Smooth muscle cell (in vitro differentiated cells): ENCODE measurements around the gene PIEZO2. TPM values are rescaled to one million over a fixed set of nuclear protein-coding genes. Genes with fewer than 3 reads are reported as not detected.

ENCODE experiments used
- DNase-seq: peaks from one replicate; lab custom pipeline; 2025; ENCODE audit not compliant: unreplicated experiment; lab: John Stamatoyannopoulos, UW
- H2AFZ ChIP-seq: fragments of 200-600 bp; sonication (generic); 2 replicates; pipeline ENCODE4 v1.6.0; 2016; ENCODE audit warnings: antibody characterized with exemption, low read depth, mild to moderate bottlenecking
- H3F3A ChIP-seq: fragments of 200-600 bp; sonication (generic); 2 replicates; pipeline ENCODE4 v1.6.0; 2017; ENCODE audit warnings: antibody characterized with exemption, low read depth
- H3K27ac ChIP-seq: fragments of 200-600 bp; sonication (generic); 2 replicates; pipeline ENCODE4 v1.5.1; 2016; ENCODE audit warnings: low read depth, mild to moderate bottlenecking
- H3K27me3 ChIP-seq: fragments of 200-600 bp; sonication (generic); 2 replicates; pipeline ENCODE4 v1.6.1; 2016; ENCODE audit warnings: low read depth, mild to moderate bottlenecking
- H3K36me3 ChIP-seq: fragments of 200-600 bp; sonication (generic); 2 replicates; pipeline ENCODE4 v1.5.1; 2016; ENCODE audit warnings: low read depth
- H3K4me1 ChIP-seq: fragments of 200-600 bp; sonication (generic); 2 replicates; pipeline ENCODE4 v1.5.1; 2016; ENCODE audit warnings: low read depth
- H3K4me2 ChIP-seq: fragments of 200-600 bp; sonication (generic); 2 replicates; pipeline ENCODE4 v1.6.0; 2016; ENCODE audit warnings: mild to moderate bottlenecking
- H3K4me3 ChIP-seq: fragments of 200-600 bp; sonication (generic); 2 replicates; pipeline ENCODE4 v1.5.1; 2016; ENCODE audit warnings: mild to moderate bottlenecking
- H3K79me2 ChIP-seq: fragments of 200-600 bp; sonication (generic); 2 replicates; pipeline ENCODE4 v1.6.0; 2016; ENCODE audit warnings: low read depth, mild to moderate bottlenecking
- H3K9ac ChIP-seq: fragments of 200-600 bp; sonication (generic); 2 replicates; pipeline ENCODE4 v1.6.0; 2016; ENCODE audit warnings: low read depth
- H3K9me3 ChIP-seq: fragments of 200-600 bp; sonication (generic); replicated peaks from 2 replicates; pipeline ENCODE4 v1.5.1; 2016; ENCODE audit warnings: low read depth
- H4K20me1 ChIP-seq: fragments of 200-600 bp; sonication (generic); 2 replicates; pipeline ENCODE4 v1.6.0; 2016; ENCODE audit warnings: low read depth
- WGBS: methylation state at CpG from one replicate; pipeline ENCODE4 v1.1.7; 2016; ENCODE audit warnings: low lambda C conversion rate; 5-methylcytosine and 5-hydroxymethylcytosine counted together
- polyA plus RNA-seq: library from polyadenylated mRNA; unstranded; fragments of >200 nt; fragmentation: Nextera tagmentation; extraction: Ambion mirVana; gene quantifications from 2 replicates; pipeline ENCODE4 v1.2.1, GENCODE V29; 2016
- total RNA-seq: library from RNA; depleted of rRNA; stranded (reverse); fragments of >200 nt; gene quantifications from 2 replicates; pipeline ENCODE4 v1.2.3, GENCODE V29; 2014
- TF ChIP-seq, protein P1 (sequence below): fragments of 200-600 bp; sonication (generic); IDR thresholded peaks from 2 replicates; pipeline ENCODE4 v1.5.1; 2017; ENCODE audit warnings: borderline replicate concordance, mild to moderate bottlenecking, antibody characterized with exemption; ENCODE audit not compliant: insufficient read depth, poor library complexity, severe bottlenecking

Gene PIEZO2
- total and polyA plus RNA-seq, 2 experiments from 2014 or later = 1.3 to 4.7 TPM

DNA sequence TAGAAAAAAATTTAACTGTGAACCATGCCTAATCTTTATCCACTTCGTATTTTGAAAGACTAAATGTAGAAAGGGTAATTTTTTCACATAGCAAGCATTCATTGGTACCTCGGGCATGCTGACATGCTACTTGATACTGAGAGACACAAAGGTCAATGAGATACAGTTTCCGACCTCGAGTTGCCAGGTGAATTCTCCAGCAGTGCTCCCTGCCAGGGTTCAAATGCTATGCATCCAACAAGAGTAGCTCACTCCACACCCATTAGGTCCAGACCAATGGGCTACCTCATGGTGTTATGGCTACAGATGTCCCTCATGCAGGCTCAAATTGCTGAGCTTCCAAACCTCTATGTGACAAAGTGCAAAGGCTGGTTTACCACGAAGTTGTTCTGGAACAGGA is 305.8 kb downstream of the PIEZO2 start:
- TF ChIP-seq, protein P1, sequence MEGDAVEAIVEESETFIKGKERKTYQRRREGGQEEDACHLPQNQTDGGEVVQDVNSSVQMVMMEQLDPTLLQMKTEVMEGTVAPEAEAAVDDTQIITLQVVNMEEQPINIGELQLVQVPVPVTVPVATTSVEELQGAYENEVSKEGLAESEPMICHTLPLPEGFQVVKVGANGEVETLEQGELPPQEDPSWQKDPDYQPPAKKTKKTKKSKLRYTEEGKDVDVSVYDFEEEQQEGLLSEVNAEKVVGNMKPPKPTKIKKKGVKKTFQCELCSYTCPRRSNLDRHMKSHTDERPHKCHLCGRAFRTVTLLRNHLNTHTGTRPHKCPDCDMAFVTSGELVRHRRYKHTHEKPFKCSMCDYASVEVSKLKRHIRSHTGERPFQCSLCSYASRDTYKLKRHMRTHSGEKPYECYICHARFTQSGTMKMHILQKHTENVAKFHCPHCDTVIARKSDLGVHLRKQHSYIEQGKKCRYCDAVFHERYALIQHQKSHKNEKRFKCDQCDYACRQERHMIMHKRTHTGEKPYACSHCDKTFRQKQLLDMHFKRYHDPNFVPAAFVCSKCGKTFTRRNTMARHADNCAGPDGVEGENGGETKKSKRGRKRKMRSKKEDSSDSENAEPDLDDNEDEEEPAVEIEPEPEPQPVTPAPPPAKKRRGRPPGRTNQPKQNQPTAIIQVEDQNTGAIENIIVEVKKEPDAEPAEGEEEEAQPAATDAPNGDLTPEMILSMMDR = no peak
- H3K4me3 ChIP-seq = no peak overlapping the region
- 91% methylated on average over 5 of the region's 5 CpGs for WGBS
- no peaks in the 10 kb centered on the region for H3K4me1 ChIP-seq
- H4K20me1 ChIP-seq = no peaks in the 10 kb centered on the region
- H3K9me3 ChIP-seq = no peaks in the 10 kb centered on the region
- no peak for DNase-seq
- H3K27me3 ChIP-seq = no peaks in the 10 kb centered on the region
- H3K4me2 ChIP-seq = no peak overlapping the region
- no peaks in the 10 kb centered on the region for H3K36me3 ChIP-seq
- H3K27ac ChIP-seq = no peak overlapping the region
- no peaks in the 10 kb centered on the region for H3F3A ChIP-seq
- H3K79me2 ChIP-seq = no peaks in the 10 kb centered on the region
- no peak overlapping the region for H3K9ac ChIP-seq
- H2AFZ ChIP-seq = no peak overlapping the region

DNA sequence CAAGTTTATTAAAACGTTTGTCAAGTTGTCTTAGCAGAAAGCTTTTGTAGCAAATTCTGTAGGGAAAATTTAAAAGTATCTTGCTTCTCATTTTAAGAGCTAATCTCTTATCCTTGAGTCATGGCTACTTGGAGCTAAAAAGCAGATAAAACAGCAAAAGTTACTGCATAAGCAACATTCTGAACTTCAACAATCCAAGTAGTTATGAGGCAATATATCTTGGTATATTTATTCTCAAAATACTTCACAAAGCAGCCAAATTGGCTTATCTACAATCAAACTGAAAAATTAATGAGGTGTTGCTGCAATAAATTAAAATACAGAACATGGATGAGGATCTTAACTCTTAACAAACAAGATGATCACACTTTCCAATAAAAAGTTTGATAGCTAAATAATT is 306.5 kb downstream of the PIEZO2 start:
- Histone ChIP-seq H3K4me2 (no peak overlapping the region), H3K4me1 (no peaks in the 10 kb centered on the region), H2AFZ (no peak overlapping the region), H3K4me3 (no peak overlapping the region), H3K79me2 (no peaks in the 10 kb centered on the region), H3K9me3 (no peaks in the 10 kb centered on the region), H3F3A (no peaks in the 10 kb centered on the region), H3K27me3 (no peaks in the 10 kb centered on the region), H3K36me3 (no peaks in the 10 kb centered on the region), H3K9ac (no peak overlapping the region), H3K27ac (peak overlapping the region; percentile 15), H4K20me1 (no peaks in the 10 kb centered on the region)
- DNase-seq = no peak
- 13% methylated on average over 1 of the region's 1 CpG for WGBS
- TF ChIP-seq, protein P1 = no peak

DNA sequence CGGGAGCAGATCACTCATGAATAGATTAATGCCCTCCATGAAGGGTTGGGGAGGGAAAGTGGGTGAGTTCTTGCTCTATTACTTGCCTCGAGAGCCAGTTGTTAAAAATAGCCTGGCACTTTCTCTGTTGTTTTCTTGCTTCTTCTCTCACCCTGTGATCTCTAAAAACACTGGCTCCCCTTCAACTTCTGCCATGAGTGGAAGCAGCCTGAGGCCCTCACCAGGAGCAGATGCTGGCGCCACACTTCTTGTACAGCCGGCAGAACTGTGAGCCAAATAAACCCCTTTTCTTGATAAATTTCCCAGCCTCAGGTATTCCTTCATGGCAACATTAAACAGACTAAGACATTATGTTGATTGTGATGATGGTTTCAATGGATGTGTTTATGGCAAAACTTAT is 307.0 kb downstream of the PIEZO2 start:
- no peaks in the 10 kb centered on the region for H4K20me1 ChIP-seq
- no peaks in the 10 kb centered on the region for H3K9me3 ChIP-seq
- no peak overlapping the region for H2AFZ ChIP-seq
- 63% methylated on average over 4 of the region's 4 CpGs for WGBS
- H3K27me3 ChIP-seq = no peaks in the 10 kb centered on the region
- no peaks in the 10 kb centered on the region for H3K4me1 ChIP-seq
- H3K36me3 ChIP-seq = no peaks in the 10 kb centered on the region
- H3K9ac ChIP-seq = no peak overlapping the region
- DNase-seq = no peak
- no peaks in the 10 kb centered on the region for H3F3A ChIP-seq
- H3K79me2 ChIP-seq = no peaks in the 10 kb centered on the region
- H3K4me3 ChIP-seq = no peak overlapping the region
- TF ChIP-seq, protein P1 = no peak
- peak overlapping the region; percentile 15 for H3K27ac ChIP-seq
- H3K4me2 ChIP-seq = no peak overlapping the region

DNA sequence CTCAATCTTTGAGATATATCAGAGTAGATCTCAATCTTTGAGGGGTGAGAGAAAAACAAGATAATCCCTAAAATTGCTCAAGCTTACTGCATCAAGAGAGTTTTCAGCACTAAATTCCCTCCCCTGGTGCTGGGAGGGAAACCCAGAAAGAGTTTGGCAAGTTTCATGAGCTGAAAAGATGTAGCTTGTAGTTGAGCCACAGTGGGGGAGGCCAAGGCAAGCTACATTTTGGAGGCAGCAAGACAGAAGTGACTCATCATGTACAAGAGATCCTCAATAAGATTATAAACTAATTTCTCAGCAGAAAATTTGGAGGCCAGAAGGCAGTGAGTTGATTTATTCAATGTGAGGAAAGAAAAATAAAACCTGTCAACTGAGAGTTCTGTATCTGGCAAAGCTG is 308.2 kb downstream of the PIEZO2 start:
- H2AFZ ChIP-seq = no peak overlapping the region
- H3K9ac ChIP-seq = no peak overlapping the region
- TF ChIP-seq, protein P1 = no peak
- H3K79me2 ChIP-seq = no peaks in the 10 kb centered on the region
- no peak overlapping the region for H3K4me3 ChIP-seq
- no peaks in the 10 kb centered on the region for H3F3A ChIP-seq
- no peaks in the 10 kb centered on the region for H3K4me1 ChIP-seq
- H3K9me3 ChIP-seq = no peaks in the 10 kb centered on the region
- H3K27ac ChIP-seq = no peak overlapping the region
- H4K20me1 ChIP-seq = no peaks in the 10 kb centered on the region
- H3K36me3 ChIP-seq = no peaks in the 10 kb centered on the region
- DNase-seq = no peak
- H3K27me3 ChIP-seq = no peaks in the 10 kb centered on the region
- no peak overlapping the region for H3K4me2 ChIP-seq
